ENCODE measurements around the gene PCBP3.

Gene PCBP3

GRCh38 chr21:45796003-45796402, 152.5 kb downstream of the PCBP3 start:
- Histone ChIP-seq H3K9ac (ENCODE audit: low read depth in 1 of 2, low read length in 2 of 2) (no peak overlapping the region), H3K9me3 (ENCODE audit: control insufficient read depth in 1 of 2, low read length in 2 of 2) (no peaks in the 10 kb centered on the region), H3K27ac (ENCODE audit: low read depth, low read length) (no peak overlapping the region), H3K27me3 (ENCODE audit: control insufficient read depth in 1 of 2, insufficient read depth in 2 of 2, low read length in 2 of 2) (no peaks in the 10 kb centered on the region), H3K4me3 (ENCODE audit: low read depth in 1 of 2, low read length in 2 of 2) (no peak overlapping the region), H3K4me1 (ENCODE audit: control insufficient read depth in 1 of 2, insufficient read depth in 2 of 2, low read length in 2 of 2) (peaks cover 0 to 7% of the 10 kb centered on the region in 2 donors), H3K36me3 (ENCODE audit: control insufficient read depth in 1 of 2, insufficient read depth in 2 of 2, low read length in 2 of 2) (no peaks in the 10 kb centered on the region)

DNA sequence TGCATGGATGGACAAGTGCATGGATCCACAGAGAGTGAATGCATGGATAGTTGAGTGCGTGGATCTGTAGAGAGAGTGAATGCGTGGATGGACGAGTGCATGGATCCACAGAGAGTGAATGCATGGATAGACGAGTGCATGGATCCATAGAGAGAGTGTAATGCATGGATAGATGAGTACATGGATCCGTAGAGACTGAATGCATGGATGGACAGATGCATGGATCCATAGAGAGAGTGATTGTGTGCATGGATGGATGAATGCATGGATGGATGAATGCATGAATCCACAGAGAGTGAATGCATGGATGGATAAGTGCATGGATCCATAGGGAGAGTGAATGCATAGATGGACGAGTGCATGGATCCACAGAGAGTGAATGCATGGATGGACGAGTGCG, 153.8 kb downstream of the PCBP3 start:
- no peaks in the 10 kb centered on the region for H3K36me3 ChIP-seq (ENCODE audit: control insufficient read depth in 1 of 2, insufficient read depth in 2 of 2, low read length in 2 of 2)
- no peak overlapping the region for H3K9ac ChIP-seq (ENCODE audit: low read depth in 1 of 2, low read length in 2 of 2)
- no peaks in the 10 kb centered on the region for H3K9me3 ChIP-seq (ENCODE audit: control insufficient read depth in 1 of 2, low read length in 2 of 2)
- H3K27ac ChIP-seq (ENCODE audit: low read depth, low read length), result no peak overlapping the region
- peaks cover 0 to 7% of the 10 kb centered on the region in 2 donors for H3K4me1 ChIP-seq (ENCODE audit: control insufficient read depth in 1 of 2, insufficient read depth in 2 of 2, low read length in 2 of 2)
- H3K27me3 ChIP-seq (ENCODE audit: control insufficient read depth in 1 of 2, insufficient read depth in 2 of 2, low read length in 2 of 2), result no peaks in the 10 kb centered on the region
- no peak overlapping the region for H3K4me3 ChIP-seq (ENCODE audit: low read depth in 1 of 2, low read length in 2 of 2)

DNA sequence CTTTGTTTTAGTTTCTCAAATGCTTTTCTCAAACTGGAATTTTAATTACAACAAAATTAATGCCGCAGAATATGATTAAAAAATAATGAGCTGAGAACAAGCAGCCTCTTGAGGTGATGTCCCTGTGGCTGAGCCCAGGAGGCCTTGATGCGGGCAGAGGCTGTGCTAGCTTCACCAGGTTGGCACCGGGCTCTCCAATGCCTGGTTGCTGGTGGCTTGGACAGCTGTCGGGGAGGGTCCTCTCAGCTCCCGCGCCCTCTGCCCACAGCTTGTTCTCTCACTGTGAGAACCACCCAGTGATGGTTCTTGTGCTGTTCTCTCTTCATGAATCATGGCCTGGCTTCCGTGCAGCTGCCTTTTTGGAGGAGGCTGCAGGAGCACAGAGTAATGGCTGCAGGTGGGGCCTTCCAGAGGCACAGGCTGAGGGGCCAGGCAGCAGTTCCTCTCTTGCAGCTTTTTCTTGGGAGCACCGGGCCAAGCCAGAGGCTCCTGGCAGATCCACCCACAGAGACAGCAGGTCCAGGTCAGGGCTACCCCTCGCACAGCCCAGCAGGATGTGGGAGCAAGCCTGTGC, 156.3 kb downstream of the PCBP3 start:
- H3K36me3 ChIP-seq (ENCODE audit: control insufficient read depth in 1 of 2, insufficient read depth in 2 of 2, low read length in 2 of 2), result no peaks in the 10 kb centered on the region
- H3K4me3 ChIP-seq (ENCODE audit: low read depth in 1 of 2, low read length in 2 of 2), result no peak overlapping the region
- H3K4me1 ChIP-seq (ENCODE audit: control insufficient read depth in 1 of 2, insufficient read depth in 2 of 2, low read length in 2 of 2), result peaks cover 0 to 7% of the 10 kb centered on the region in 2 donors
- no peaks in the 10 kb centered on the region for H3K27me3 ChIP-seq (ENCODE audit: control insufficient read depth in 1 of 2, insufficient read depth in 2 of 2, low read length in 2 of 2)
- H3K27ac ChIP-seq (ENCODE audit: low read depth, low read length), result no peak overlapping the region
- H3K9ac ChIP-seq (ENCODE audit: low read depth in 1 of 2, low read length in 2 of 2), result no peak overlapping the region
- no peaks in the 10 kb centered on the region for H3K9me3 ChIP-seq (ENCODE audit: control insufficient read depth in 1 of 2, low read length in 2 of 2)

DNA sequence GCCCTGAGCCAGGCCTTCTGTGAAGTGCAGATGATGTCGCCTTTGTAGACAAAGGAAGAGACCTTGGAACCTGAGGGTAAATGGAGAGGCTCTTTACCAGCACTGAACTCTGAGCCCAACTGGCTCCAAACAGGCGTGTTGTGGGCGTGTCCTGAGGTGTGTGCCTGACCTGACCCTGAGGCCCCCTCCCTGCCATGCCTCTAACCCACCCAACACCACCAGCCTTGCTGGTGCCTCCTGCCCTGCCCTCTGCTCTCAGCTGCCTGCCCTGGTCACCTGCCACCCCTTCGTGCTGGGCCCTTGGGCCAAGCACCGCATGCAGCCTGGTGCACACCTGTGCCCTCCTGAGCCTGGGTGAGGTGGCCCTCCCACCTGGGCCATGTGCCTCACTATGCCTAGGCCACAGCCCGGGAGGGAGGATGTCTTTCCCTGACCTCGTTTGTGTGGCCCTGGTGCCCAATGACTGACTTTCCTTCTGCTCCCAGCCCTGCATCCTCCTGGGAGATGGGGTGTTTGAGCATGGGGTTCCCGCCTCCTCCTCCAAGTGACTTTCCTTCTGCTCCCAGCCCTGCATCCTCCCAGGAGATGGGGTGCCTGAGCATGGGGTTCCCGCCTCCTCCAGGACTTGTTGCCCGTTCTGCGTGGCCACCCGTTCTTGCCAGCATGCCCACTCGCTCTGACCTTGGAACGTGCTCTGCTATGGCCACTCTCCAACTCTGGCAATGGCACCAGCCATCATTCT, 157.0 kb downstream of the PCBP3 start:
- no peak overlapping the region for H3K27ac ChIP-seq (ENCODE audit: low read depth, low read length)
- H3K36me3 ChIP-seq (ENCODE audit: control insufficient read depth in 1 of 2, insufficient read depth in 2 of 2, low read length in 2 of 2), result no peaks in the 10 kb centered on the region
- no peak overlapping the region for H3K4me3 ChIP-seq (ENCODE audit: low read depth in 1 of 2, low read length in 2 of 2)
- no peak overlapping the region for H3K9ac ChIP-seq (ENCODE audit: low read depth in 1 of 2, low read length in 2 of 2)
- H3K27me3 ChIP-seq (ENCODE audit: control insufficient read depth in 1 of 2, insufficient read depth in 2 of 2, low read length in 2 of 2), result no peaks in the 10 kb centered on the region
- H3K4me1 ChIP-seq (ENCODE audit: control insufficient read depth in 1 of 2, insufficient read depth in 2 of 2, low read length in 2 of 2), result peaks cover 0 to 7% of the 10 kb centered on the region in 2 donors
- no peaks in the 10 kb centered on the region for H3K9me3 ChIP-seq (ENCODE audit: control insufficient read depth in 1 of 2, low read length in 2 of 2)

DNA sequence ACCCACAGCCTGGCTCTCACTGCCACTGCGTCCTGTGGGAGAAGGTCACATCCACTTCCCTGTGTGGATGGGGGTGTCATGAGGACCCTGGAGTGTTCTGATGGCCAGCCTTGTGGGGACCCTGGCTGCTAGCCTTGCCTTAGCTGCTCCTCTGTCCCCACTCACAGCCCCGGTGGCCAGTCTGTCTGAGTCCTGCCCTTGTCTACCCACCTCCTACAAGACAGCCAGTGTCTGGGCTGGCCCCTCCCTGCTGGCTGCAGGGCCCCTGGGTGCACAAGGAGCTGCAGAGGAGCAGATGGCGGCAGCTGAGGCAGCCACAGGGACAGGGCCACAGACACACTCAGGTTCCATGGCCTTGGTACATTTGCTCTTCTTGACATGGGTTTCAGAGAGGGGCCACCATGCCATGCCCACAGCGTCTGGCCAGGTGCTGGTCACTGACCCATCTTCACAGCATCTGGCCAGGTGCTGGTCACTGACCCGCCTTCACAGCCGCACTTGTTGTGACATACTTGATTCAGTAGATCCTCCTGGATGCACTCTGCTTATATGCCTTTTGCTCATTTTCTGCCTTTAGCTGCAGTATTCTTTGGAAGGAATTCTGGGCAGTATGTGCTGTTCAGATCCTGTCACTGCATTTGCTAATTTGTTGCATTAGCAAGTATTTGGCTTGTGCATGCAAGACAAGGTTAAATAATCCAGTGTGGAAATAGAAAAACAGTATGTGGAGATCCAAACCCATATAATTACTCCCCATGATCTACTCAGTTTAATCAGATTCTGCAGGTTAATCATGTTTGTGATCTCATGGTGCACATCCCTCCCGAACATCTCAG, 157.8 kb downstream of the PCBP3 start:
- Histone ChIP-seq H3K27me3 (ENCODE audit: control insufficient read depth in 1 of 2, insufficient read depth in 2 of 2, low read length in 2 of 2) (no peaks in the 10 kb centered on the region), H3K36me3 (ENCODE audit: control insufficient read depth in 1 of 2, insufficient read depth in 2 of 2, low read length in 2 of 2) (no peaks in the 10 kb centered on the region), H3K4me1 (ENCODE audit: control insufficient read depth in 1 of 2, insufficient read depth in 2 of 2, low read length in 2 of 2) (peaks cover 0 to 7% of the 10 kb centered on the region in 2 donors), H3K27ac (ENCODE audit: low read depth, low read length) (no peak overlapping the region), H3K9me3 (ENCODE audit: control insufficient read depth in 1 of 2, low read length in 2 of 2) (no peaks in the 10 kb centered on the region), H3K4me3 (ENCODE audit: low read depth in 1 of 2, low read length in 2 of 2) (no peak overlapping the region), H3K9ac (ENCODE audit: low read depth in 1 of 2, low read length in 2 of 2) (no peak overlapping the region)

- Histone ChIP-seq H3K9ac (ENCODE audit: low read depth in 1 of 2, low read length in 2 of 2) (no peak overlapping the region), H3K9me3 (ENCODE audit: control insufficient read depth in 1 of 2, low read length in 2 of 2) (no peaks in the 10 kb centered on the region), H3K36me3 (ENCODE audit: control insufficient read depth in 1 of 2, insufficient read depth in 2 of 2, low read length in 2 of 2) (no peaks in the 10 kb centered on the region), H3K4me3 (ENCODE audit: low read depth in 1 of 2, low read length in 2 of 2) (no peak overlapping the region), H3K27me3 (ENCODE audit: control insufficient read depth in 1 of 2, insufficient read depth in 2 of 2, low read length in 2 of 2) (no peaks in the 10 kb centered on the region), H3K27ac (ENCODE audit: low read depth, low read length) (no peak overlapping the region), H3K4me1 (ENCODE audit: control insufficient read depth in 1 of 2, insufficient read depth in 2 of 2, low read length in 2 of 2) (peaks cover 0 to 7% of the 10 kb centered on the region in 2 donors)
Observed at GRCh38 chr21:45801989-45802388, 158.5 kb downstream of the PCBP3 start.

DNA sequence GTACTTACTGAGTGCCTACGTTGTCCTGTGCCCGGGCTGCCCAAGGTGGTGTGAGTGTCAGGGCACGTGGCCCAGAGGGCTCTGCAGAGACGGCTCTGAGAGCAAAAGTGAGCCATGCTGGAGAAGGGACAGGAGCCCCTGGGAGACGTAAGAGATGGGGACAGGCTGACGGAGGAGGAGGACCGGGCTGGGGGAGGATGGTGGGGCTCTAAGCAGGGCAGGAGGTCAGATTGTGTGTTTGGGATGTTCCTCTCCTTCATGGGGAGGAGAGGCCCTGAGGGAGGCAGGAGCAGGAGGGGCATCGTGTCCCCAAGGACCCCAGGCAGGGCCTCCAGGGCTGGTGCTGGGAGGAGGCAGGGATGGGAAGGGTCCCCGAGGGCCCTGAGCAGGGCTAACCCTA, 158.9 kb downstream of the PCBP3 start:
- H3K27ac ChIP-seq (ENCODE audit: low read depth, low read length), result no peak overlapping the region

GRCh38 chr21:45802956-45803617, 159.6 kb downstream of the PCBP3 start:
- H3K27ac ChIP-seq (ENCODE audit: low read depth, low read length), result no peak overlapping the region
- H3K4me3 ChIP-seq (ENCODE audit: low read depth in 1 of 2, low read length in 2 of 2), result no peak overlapping the region
- H3K27me3 ChIP-seq (ENCODE audit: control insufficient read depth in 1 of 2, insufficient read depth in 2 of 2, low read length in 2 of 2), result no peaks in the 10 kb centered on the region

More for the DNA sequence above, 158.9 kb downstream of the PCBP3 start:
- Histone ChIP-seq H3K4me1 (ENCODE audit: control insufficient read depth in 1 of 2, insufficient read depth in 2 of 2, low read length in 2 of 2) (peaks cover 0 to 7% of the 10 kb centered on the region in 2 donors), H3K27me3 (ENCODE audit: control insufficient read depth in 1 of 2, insufficient read depth in 2 of 2, low read length in 2 of 2) (no peaks in the 10 kb centered on the region), H3K9ac (ENCODE audit: low read depth in 1 of 2, low read length in 2 of 2) (no peak overlapping the region), H3K36me3 (ENCODE audit: control insufficient read depth in 1 of 2, insufficient read depth in 2 of 2, low read length in 2 of 2) (no peaks in the 10 kb centered on the region), H3K4me3 (ENCODE audit: low read depth in 1 of 2, low read length in 2 of 2) (no peak overlapping the region), H3K9me3 (ENCODE audit: control insufficient read depth in 1 of 2, low read length in 2 of 2) (no peaks in the 10 kb centered on the region)

DNA sequence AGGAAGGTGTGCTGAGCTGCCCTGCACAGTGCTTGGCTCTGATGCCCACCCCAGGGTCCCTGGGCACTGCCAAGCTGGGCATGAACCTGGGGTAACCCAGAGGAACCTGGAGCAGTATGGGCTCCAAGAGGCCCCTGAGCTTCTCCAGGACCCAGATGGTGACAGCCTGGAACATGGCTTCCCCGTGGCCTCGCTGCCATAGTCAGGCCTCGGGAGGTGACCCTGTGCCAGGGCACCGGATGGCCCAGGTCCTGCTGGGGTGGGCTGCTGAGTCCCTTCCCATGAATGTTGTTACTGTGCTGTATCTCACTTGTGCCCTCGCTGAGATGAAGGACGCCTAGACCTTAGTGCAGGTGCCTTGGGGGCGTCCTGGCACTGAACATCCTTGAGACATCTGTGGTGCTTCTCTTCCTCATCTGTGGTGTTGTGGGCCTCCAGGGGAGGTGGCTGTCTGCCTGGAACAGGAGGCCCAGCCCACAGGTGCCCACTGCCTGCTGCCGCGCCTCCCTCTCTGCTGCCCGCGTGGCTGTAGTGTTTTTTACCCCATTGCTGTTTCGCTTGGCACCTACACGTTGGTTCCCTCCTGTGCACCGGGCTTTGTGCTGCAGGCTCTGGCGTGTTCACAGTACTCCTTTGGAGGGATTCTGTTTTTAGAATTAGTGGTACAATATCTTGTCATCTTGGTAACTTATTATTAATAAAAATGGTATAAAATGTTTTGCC, 160.3 kb downstream of the PCBP3 start:
- H3K4me3 ChIP-seq (ENCODE audit: low read depth in 1 of 2, low read length in 2 of 2), result no peak overlapping the region
- H3K27ac ChIP-seq (ENCODE audit: low read depth, low read length), result no peak overlapping the region
- H3K27me3 ChIP-seq (ENCODE audit: control insufficient read depth in 1 of 2, insufficient read depth in 2 of 2, low read length in 2 of 2), result no peaks in the 10 kb centered on the region
- H3K4me1 ChIP-seq (ENCODE audit: control insufficient read depth in 1 of 2, insufficient read depth in 2 of 2, low read length in 2 of 2), result peaks cover 0 to 7% of the 10 kb centered on the region in 2 donors
- no peaks in the 10 kb centered on the region for H3K36me3 ChIP-seq (ENCODE audit: control insufficient read depth in 1 of 2, insufficient read depth in 2 of 2, low read length in 2 of 2)
- H3K9me3 ChIP-seq (ENCODE audit: control insufficient read depth in 1 of 2, low read length in 2 of 2), result no peaks in the 10 kb centered on the region
- no peak overlapping the region for H3K9ac ChIP-seq (ENCODE audit: low read depth in 1 of 2, low read length in 2 of 2)

More at GRCh38 chr21:45802956-45803617, 159.6 kb downstream of the PCBP3 start:
- no peaks in the 10 kb centered on the region for H3K9me3 ChIP-seq (ENCODE audit: control insufficient read depth in 1 of 2, low read length in 2 of 2)
- H3K36me3 ChIP-seq (ENCODE audit: control insufficient read depth in 1 of 2, insufficient read depth in 2 of 2, low read length in 2 of 2), result no peaks in the 10 kb centered on the region
- H3K9ac ChIP-seq (ENCODE audit: low read depth in 1 of 2, low read length in 2 of 2), result no peak overlapping the region
- H3K4me1 ChIP-seq (ENCODE audit: control insufficient read depth in 1 of 2, insufficient read depth in 2 of 2, low read length in 2 of 2), result peaks cover 0 to 7% of the 10 kb centered on the region in 2 donors

Measured in duodenal mucosa (tissue), 2 donors.